HepG2 (cell line): ENCODE results near the gene CST11. TPM values are rescaled to one million over a fixed set of nuclear protein-coding genes. Genes with fewer than 3 reads are reported as not detected.

Experiments used
- ATAC-seq: fragments of 200-7000 bp; cut with Tn5 transposase; 3 replicates; pipeline ENCODE4 v1.9.1; 2020; ENCODE audit warnings: mild to moderate bottlenecking, moderate library complexity
- BruUV-seq: library from RNA; stranded (reverse); fragments of 400-500 nt; replicated peaks from 2 replicates; lab custom pipeline; 2021; lab: Mats Ljungman, UMichigan
- CTCF ChIA-PET: fragments of 300-600 bp; formaldehyde crosslinking; extraction: SDS; loops from one replicate; lab custom pipeline; 2021; ENCODE audit warnings: low total read pairs, inconsistent platforms, low intra/inter-chr PET ratio; lab: Yijun Ruan, JAX
- POLR2A ChIA-PET: fragments of 350-600 bp; sonication (Branson Sonifier 250); formaldehyde crosslinking; loops from one replicate; lab custom pipeline; 2020; ENCODE audit warnings: antibody characterized with exemption, inconsistent platforms; lab: Yijun Ruan, JAX
- DNase-seq: peaks from one replicate; pipeline ENCODE4 v3.0.0-alpha.2; 2015; ENCODE audit warnings: low spot score
- FAIRE-seq: peaks from 3 replicates; lab custom pipeline; 2011; peaks lifted over from hg19 to GRCh38; lab: Jason Lieb, UNC
- H2AFZ ChIP-seq: one replicate; pipeline ENCODE4 v1.6.1; 2011; ENCODE audit warnings: low read length, inconsistent platforms
- H3K27ac ChIP-seq: fragments of 300-600 bp; 3 replicates; pipeline ENCODE4 v1.8.0; 2011; ENCODE audit warnings: mixed run types, mild to moderate bottlenecking, mixed read lengths, low read length, inconsistent platforms; ENCODE audit not compliant: insufficient read depth; ENCODE audit errors: extremely low read length
- H3K27me3 ChIP-seq, 2 experiments: fragments of 200-600 bp in 1 of 2; 2 replicates in 1 of 2; 3 replicates in 1 of 2; pipeline versions ENCODE4 v1.6.0 to v1.8.0; 2011; ENCODE audit warnings: low read length in 2 of 2, mild to moderate bottlenecking in 2 of 2, moderate library complexity in 2 of 2, inconsistent platforms in 1 of 2; ENCODE audit not compliant: insufficient read depth in 2 of 2, control insufficient read depth in 1 of 2
- H3K36me3 ChIP-seq, 2 experiments: fragments of 200-600 bp in 1 of 2; replicated peaks in 1 of 2; 2 replicates in 1 of 2; 3 replicates in 1 of 2; pipeline versions ENCODE4 v1.5.1 to v1.8.0; 2011; ENCODE audit warnings: low read length in 2 of 2, inconsistent platforms in 1 of 2; ENCODE audit not compliant: insufficient read depth in 2 of 2, control insufficient read depth in 1 of 2
- H3K4me1 ChIP-seq: 2 replicates; pipeline ENCODE4 v1.5.1; 2012; ENCODE audit warnings: low read length, inconsistent platforms; ENCODE audit not compliant: insufficient read depth
- H3K4me2 ChIP-seq: 2 replicates; pipeline ENCODE4 v1.6.0; 2011; ENCODE audit warnings: low read depth, low read length, inconsistent platforms
- H3K4me3 ChIP-seq, 3 experiments: fragments of 200-600 bp in 1 of 3; sonication (generic), shearing (Covaris generic) in 1 of 3; replicated peaks in 1 of 3; 2 replicates each; pipeline ENCODE4 v1.5.1; 2011 to 2016; ENCODE audit warnings: low read length in 3 of 3, inconsistent platforms in 2 of 3, low read depth in 2 of 3, mild to moderate bottlenecking in 2 of 3, control low read depth in 1 of 3, mixed read lengths in 1 of 3; ENCODE audit not compliant: insufficient read depth in 1 of 3
- H3K79me2 ChIP-seq: one replicate; pipeline ENCODE4 v1.6.1; 2011; ENCODE audit warnings: low read length, inconsistent platforms; ENCODE audit not compliant: insufficient read depth
- H3K9ac ChIP-seq: 2 replicates; pipeline ENCODE4 v1.6.0; 2011; ENCODE audit warnings: mild to moderate bottlenecking, low read depth, low read length, inconsistent platforms; ENCODE audit not compliant: insufficient read depth
- H3K9me3 ChIP-seq: 2 replicates; pipeline ENCODE4 v1.5.1; 2012; ENCODE audit warnings: mild to moderate bottlenecking, low read length
- H4K20me1 ChIP-seq: 2 replicates; pipeline ENCODE4 v1.6.0; 2011; ENCODE audit warnings: inconsistent platforms, mild to moderate bottlenecking, low read length, moderate library complexity; ENCODE audit not compliant: insufficient read depth
- NR2C2 ChIP-seq: sonication (generic); formaldehyde crosslinking; IDR thresholded peaks from 2 replicates; pipeline ENCODE4 v1.4.0; 2020; ENCODE audit warnings: missing genetic modification reagents, mild to moderate bottlenecking, moderate library complexity, borderline replicate concordance
- PRPF4 ChIP-seq: fragments of 200-400 bp; formaldehyde crosslinking; IDR thresholded peaks from 2 replicates; pipeline ENCODE4 v1.6.1; 2016; ENCODE audit warnings: low read length, low read depth; ENCODE audit not compliant: poor library complexity, severe bottlenecking
- SRSF4 ChIP-seq: fragments of 200-400 bp; formaldehyde crosslinking; IDR thresholded peaks from one replicate; pipeline ENCODE4 v1.6.1; 2018; ENCODE audit warnings: mild to moderate bottlenecking, low read depth, low read length, moderate library complexity; ENCODE audit not compliant: poor library complexity, severe bottlenecking
- TGIF2 ChIP-seq: IDR thresholded peaks from 2 replicates; pipeline ENCODE4 v1.6.1; 2016; ENCODE audit warnings: control low read depth, missing compliant biosample characterization
- ZBTB7B ChIP-seq: sonication (generic); formaldehyde crosslinking; IDR thresholded peaks from 2 replicates; pipeline ENCODE4 v1.4.0; 2020; ENCODE audit warnings: missing genetic modification reagents
- ZFP41 ChIP-seq: sonication (generic); formaldehyde crosslinking; IDR thresholded peaks from 2 replicates; pipeline ENCODE4 v1.4.0; 2020; ENCODE audit warnings: mild to moderate bottlenecking, missing genetic modification reagents, borderline replicate concordance
- ZNF101 ChIP-seq: sonication (generic); formaldehyde crosslinking; IDR thresholded peaks from 2 replicates; pipeline ENCODE4 v1.4.0; 2020; ENCODE audit warnings: mild to moderate bottlenecking, low read depth, missing genetic modification reagents, borderline replicate concordance
- ZNF318 ChIP-seq: sonication (generic); formaldehyde crosslinking; IDR thresholded peaks from 2 replicates; pipeline ENCODE4 v1.4.0; 2020; ENCODE audit warnings: mild to moderate bottlenecking, missing genetic modification reagents
- ZNF557 ChIP-seq: sonication (generic); formaldehyde crosslinking; IDR thresholded peaks from 2 replicates; pipeline ENCODE4 v1.4.0; 2020; ENCODE audit warnings: missing genetic modification reagents
- ZNF572 ChIP-seq: sonication (generic); formaldehyde crosslinking; IDR thresholded peaks from 2 replicates; pipeline ENCODE4 v1.5.1; 2020; ENCODE audit warnings: mild to moderate bottlenecking, missing genetic modification reagents
- ZNF788 ChIP-seq: sonication (generic); formaldehyde crosslinking; IDR thresholded peaks from 2 replicates; pipeline ENCODE4 v1.5.0; 2020; ENCODE audit warnings: mild to moderate bottlenecking, missing genetic modification reagents, borderline replicate concordance
- WGBS: methylation state at CpG from one replicate; pipeline ENCODE4 v1.1.6; 2017; ENCODE audit warnings: low lambda C conversion rate; 5-methylcytosine and 5-hydroxymethylcytosine counted together
- in situ Hi-C: cut with HindIII; loops from 2 replicates; pipeline ENCODE4 v1.10.0; 2017; ENCODE audit warnings: low pct_unique_long_range_greater_than_20kb; ENCODE audit not compliant: extremely low pct_ligation_motif_present
- intact Hi-C: fragments of 100-400 bp; cut with micrococcal nuclease; formaldehyde crosslinking; loops from one replicate; pipeline ENCODE4 v1.10.0; 2022; ENCODE audit not compliant: unreplicated experiment
- polyA plus RNA-seq, 8 experiments: library from polyadenylated mRNA; depleted of rRNA in 3 of 8; stranded (reverse) in 7 of 8; unstranded in 1 of 8; fragments of >200 nt; fragmentation: Illumina TruSeq in 4 of 8; extraction: Trizol in 4 of 8; gene quantifications; 2 replicates each; pipeline versions ENCODE4 v1.2.1 to v1.2.3, GENCODE V29; 2011 to 2016; ENCODE audit warnings: low read depth in 4 of 8, missing spikeins in 1 of 8, mixed read lengths in 1 of 8; ENCODE audit not compliant: insufficient read depth in 1 of 8
- total RNA-seq, 5 experiments: library from RNA; depleted of rRNA; stranded (reverse); fragments of >200 nt; fragmentation: Illumina TruSeq; extraction: Trizol; gene quantifications; 2 replicates each; pipeline ENCODE4 v1.2.3, GENCODE V29; 2016; ENCODE audit warnings: low read depth in 1 of 5
- TF ChIP-seq, protein P1 (sequence below): sonication (generic); formaldehyde crosslinking; IDR thresholded peaks from 2 replicates; pipeline ENCODE4 v1.4.0; 2020; ENCODE audit warnings: mild to moderate bottlenecking, missing genetic modification reagents

CST11 gene
- total and polyA plus RNA-seq, 2 of the 13 experiments (the other 11 are each of a cell fraction or from before 2014, with no cell fraction given) = not detected

DNA sequence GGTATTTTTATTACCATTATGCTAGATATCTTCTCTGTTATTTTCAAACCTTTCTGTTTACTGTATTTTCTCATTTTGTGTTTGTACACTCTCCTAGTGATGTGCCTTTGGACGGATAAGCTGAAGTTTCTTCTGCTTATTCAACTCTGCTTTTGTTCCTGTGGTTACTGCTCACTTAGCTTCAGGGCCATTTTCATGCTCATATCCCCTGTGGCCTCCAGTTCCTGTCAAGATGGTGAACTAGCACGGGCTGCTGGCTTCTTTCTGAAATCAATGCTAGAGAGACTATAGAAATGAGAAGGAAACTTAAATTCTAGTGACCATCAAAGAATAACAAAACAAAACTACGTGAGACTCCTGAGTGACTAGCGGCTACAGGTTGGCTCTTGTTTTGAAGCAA, 31.4 kb upstream of the CST11 start (continued):
- TF ChIP-seq SRSF4 = no peak
- no peak for TF ChIP-seq ZNF101 (CRISPR knock-in tag)
- no peak for TF ChIP-seq ZNF557 (CRISPR knock-in tag)
- TF ChIP-seq, protein P1, sequence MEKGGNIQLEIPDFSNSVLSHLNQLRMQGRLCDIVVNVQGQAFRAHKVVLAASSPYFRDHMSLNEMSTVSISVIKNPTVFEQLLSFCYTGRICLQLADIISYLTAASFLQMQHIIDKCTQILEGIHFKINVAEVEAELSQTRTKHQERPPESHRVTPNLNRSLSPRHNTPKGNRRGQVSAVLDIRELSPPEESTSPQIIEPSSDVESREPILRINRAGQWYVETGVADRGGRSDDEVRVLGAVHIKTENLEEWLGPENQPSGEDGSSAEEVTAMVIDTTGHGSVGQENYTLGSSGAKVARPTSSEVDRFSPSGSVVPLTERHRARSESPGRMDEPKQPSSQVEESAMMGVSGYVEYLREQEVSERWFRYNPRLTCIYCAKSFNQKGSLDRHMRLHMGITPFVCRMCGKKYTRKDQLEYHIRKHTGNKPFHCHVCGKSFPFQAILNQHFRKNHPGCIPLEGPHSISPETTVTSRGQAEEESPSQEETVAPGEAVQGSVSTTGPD = no peak
- TF ChIP-seq ZNF572 (CRISPR knock-in tag) = no peak

GRCh38 chr20:23482138-23482537, 29.5 kb upstream of the CST11 start:
- H4K20me1 ChIP-seq = no peaks in the 10 kb centered on the region
- 19% methylated on average over 2 of the region's 2 CpGs for WGBS
- no peaks in the 10 kb centered on the region for H3K79me2 ChIP-seq
- no peaks in the 10 kb centered on the region for H3K9me3 ChIP-seq
- DNase-seq = peak; percentile 50
- CTCF ChIA-PET = no interaction called here
- POLR2A ChIA-PET = no interaction called here
- ATAC-seq = no peak
- H3K4me2 ChIP-seq = no peak overlapping the region
- in situ Hi-C loops (no loop called here), intact Hi-C loops (no loop called here)
- H3K4me3 ChIP-seq = no peak overlapping the region
- no peak overlapping the region for H3K27ac ChIP-seq
- no TSS peak for BruUV-seq
- no peaks in the 10 kb centered on the region for H3K36me3 ChIP-seq
- no peak overlapping the region for H3K9ac ChIP-seq
- H3K4me1 ChIP-seq = peaks cover 10% of the 10 kb centered on the region
- no peak for FAIRE-seq
- no peaks in the 10 kb centered on the region for H3K27me3 ChIP-seq
- H2AFZ ChIP-seq = no peak overlapping the region
- no peak for TF ChIP-seq ZNF318
- TF ChIP-seq TGIF2 (CRISPR knock-in tag) = no peak
- no peak for TF ChIP-seq ZNF788
- TF ChIP-seq ZFP41 (CRISPR knock-in tag) = no peak
- TF ChIP-seq ZBTB7B = no peak
- no peak for TF ChIP-seq PRPF4
- TF ChIP-seq NR2C2 (CRISPR knock-in tag) = no peak
